Caco-2 (cell line): Measurements from ENCODE around the gene RSL1D1. TPM values are rescaled to one million over a fixed set of nuclear protein-coding genes. Genes with fewer than 3 reads are reported as not detected.

Experiments used
- BruUV-seq: library from RNA; stranded (reverse); fragments of 400-500 nt; replicated peaks from 2 replicates; lab custom pipeline; 2021; lab: Mats Ljungman, UMichigan
- CTCF ChIA-PET: fragments of 300-600 bp; sonication (Branson Sonifier 250); formaldehyde crosslinking; loops from one replicate; lab custom pipeline; 2022; ENCODE audit warnings: antibody characterized with exemption; lab: Charles Lee
- POLR2A ChIA-PET: fragments of 300-600 bp; sonication (Branson Sonifier 250); formaldehyde crosslinking; loops from one replicate; lab custom pipeline; 2022; ENCODE audit warnings: antibody characterized with exemption; lab: Charles Lee
- DNase-seq, 2 experiments: peaks; one replicate each; pipeline versions ENCODE4 v3.0.0 to v3.0.0-alpha.2; 2020 to 2022
- H3K27me3 ChIP-seq: replicated peaks from 2 replicates; pipeline ENCODE4 v1.6.0; 2011; ENCODE audit warnings: low read length; ENCODE audit not compliant: control insufficient read depth, insufficient read depth
- H3K36me3 ChIP-seq: 2 replicates; pipeline ENCODE4 v1.5.1; 2011; ENCODE audit warnings: low read length; ENCODE audit not compliant: control insufficient read depth, insufficient read depth
- H3K4me1 ChIP-seq: fragments of 250-450 bp; sonication (Bioruptor Pico); 2 replicates; pipeline ENCODE4 v1.5.1; 2020; ENCODE audit warnings: mild to moderate bottlenecking
- H3K4me3 ChIP-seq: 2 replicates; pipeline ENCODE4 v1.5.1; 2011; ENCODE audit warnings: low read depth, mild to moderate bottlenecking, control low read depth, low read length
- H3K9me3 ChIP-seq: fragments of 250-450 bp; sonication (Bioruptor Pico); 2 replicates; pipeline ENCODE4 v1.5.1; 2020; ENCODE audit warnings: mild to moderate bottlenecking, moderate library complexity
- H3K27ac Mint-ChIP-seq: one replicate; pipeline ENCODE4 v1.8.0; 2022; ENCODE audit warnings: mixed read lengths; ENCODE audit not compliant: unreplicated experiment
- H3K27me3 Mint-ChIP-seq: one replicate; pipeline ENCODE4 v1.8.0; 2022; ENCODE audit warnings: mixed read lengths; ENCODE audit not compliant: insufficient read depth, unreplicated experiment
- H3K36me3 Mint-ChIP-seq: one replicate; pipeline ENCODE4 v1.8.0; 2022; ENCODE audit warnings: mild to moderate bottlenecking, mixed read lengths; ENCODE audit not compliant: insufficient read depth, unreplicated experiment
- H3K4me1 Mint-ChIP-seq: one replicate; pipeline ENCODE4 v1.8.0; 2022; ENCODE audit warnings: low read depth, mixed read lengths; ENCODE audit not compliant: unreplicated experiment
- H3K4me3 Mint-ChIP-seq: one replicate; pipeline ENCODE4 v1.8.0; 2022; ENCODE audit warnings: mild to moderate bottlenecking, moderate library complexity, mixed read lengths; ENCODE audit not compliant: unreplicated experiment
- H3K9me3 Mint-ChIP-seq: one replicate; pipeline ENCODE4 v1.8.0; 2022; ENCODE audit warnings: mixed read lengths; ENCODE audit not compliant: unreplicated experiment
- intact Hi-C: fragments of 100-400 bp; cut with micrococcal nuclease; formaldehyde crosslinking; loops from one replicate; pipeline ENCODE4 v1.10.0; 2022; ENCODE audit not compliant: unreplicated experiment
- total RNA-seq: library from RNA; stranded (reverse); gene quantifications from 2 replicates; pipeline ENCODE4 v1.2.3, GENCODE V29; 2022
- TF ChIP-seq, protein P1 (sequence below), 2 experiments: fragments of 200-600 bp in 1 of 2; IDR thresholded peaks; 1 replicate in 1 of 2; 2 replicates in 1 of 2; pipeline versions ENCODE4 v1.5.1 to v1.8.0; 2011 to 2022; ENCODE audit warnings: antibody characterized with exemption in 1 of 2, control low read depth in 1 of 2, inconsistent platforms in 1 of 2, low read depth in 1 of 2, low read length in 1 of 2, mild to moderate bottlenecking in 1 of 2, moderate library complexity in 1 of 2; ENCODE audit not compliant: insufficient read depth in 1 of 2, severe bottlenecking in 1 of 2, unreplicated experiment in 1 of 2

RSL1D1 gene
- total RNA-seq, 1 experiment from 2014 or later: 227 TPM

DNA sequence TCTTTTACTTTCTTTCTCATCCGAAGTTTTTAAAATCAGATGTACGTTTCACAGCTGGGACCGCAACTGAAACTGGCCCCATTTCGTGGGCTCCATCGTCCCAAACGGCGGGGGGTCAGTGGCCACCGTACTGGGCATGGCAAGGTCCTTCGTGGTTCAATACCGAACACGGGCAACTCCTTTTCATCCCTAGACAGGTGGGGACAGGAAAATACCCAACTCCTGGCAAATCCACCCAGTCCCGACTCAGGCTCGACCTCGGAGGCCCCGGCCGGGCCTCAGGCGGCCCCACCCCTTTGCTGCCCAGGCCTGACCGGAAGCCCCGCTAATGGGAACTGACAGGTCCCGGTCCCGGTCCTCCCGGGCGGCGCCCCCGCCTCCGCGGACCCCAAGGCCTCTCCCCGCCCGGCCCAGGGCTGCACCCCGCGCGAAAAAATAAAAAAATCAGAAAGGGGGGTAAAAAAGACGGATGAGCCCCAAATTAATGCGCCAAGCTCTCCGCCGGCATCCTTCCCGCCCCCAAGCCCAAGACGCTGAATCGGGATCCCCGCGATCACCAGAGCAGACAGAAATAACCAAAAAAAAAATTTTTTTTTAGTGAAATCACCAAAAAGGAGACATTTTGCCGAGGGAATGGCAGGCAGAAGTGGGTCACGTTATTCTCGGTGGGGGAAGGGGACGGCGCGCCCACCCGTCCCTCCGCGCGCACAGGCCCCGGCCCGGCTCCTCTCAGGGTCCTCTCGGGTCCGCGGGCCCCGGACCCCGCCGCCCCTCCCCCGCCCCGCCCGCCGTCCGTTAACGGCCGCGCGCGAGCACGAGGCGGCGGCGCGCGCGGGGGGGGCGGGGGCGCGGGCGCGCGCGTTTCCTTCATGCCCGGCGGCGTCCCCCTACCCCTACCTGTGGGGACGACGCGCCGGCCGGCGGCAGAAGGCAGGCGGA, 54.8 kb downstream of the RSL1D1 start:
- ChIA-PET CTCF (interaction anchor here (0.7 to 1.4 kb wide), 3 partner anchors 92 to 160 kb away, joined by 3 to 8 read pairs (median 3); no protein-coding TSS in a partner anchor), POLR2A (interaction anchor here (0.6 to 2.3 kb wide), 6 partner anchors 10 to 737 kb away, joined by 3 to 34 read pairs (median 4); partner anchors contain the start of gene TXNDC11)
- peaks cover 1% of the 10 kb centered on the region; the same call in 1 of the 2 replicates for H3K36me3 ChIP-seq
- intact Hi-C loops: loop anchor here (2.0 to 5.0 kb wide), 2 partner anchors 54 kb away; partner anchors contain the start of genes RSL1D1 and TXNDC11
- Mint-ChIP-seq H3K27ac (no peak overlapping the region), H3K27me3 (no peaks in the 10 kb centered on the region), H3K36me3 (peaks cover 35% of the 10 kb centered on the region), H3K4me3 (peak overlapping the region; percentile 96), H3K4me1 (peaks cover 20% of the 10 kb centered on the region), H3K9me3 (no peaks in the 10 kb centered on the region)
- no peaks in the 10 kb centered on the region for H3K27me3 ChIP-seq
- peak; percentile 44 to 55 for DNase-seq
- TF ChIP-seq, protein P1, sequence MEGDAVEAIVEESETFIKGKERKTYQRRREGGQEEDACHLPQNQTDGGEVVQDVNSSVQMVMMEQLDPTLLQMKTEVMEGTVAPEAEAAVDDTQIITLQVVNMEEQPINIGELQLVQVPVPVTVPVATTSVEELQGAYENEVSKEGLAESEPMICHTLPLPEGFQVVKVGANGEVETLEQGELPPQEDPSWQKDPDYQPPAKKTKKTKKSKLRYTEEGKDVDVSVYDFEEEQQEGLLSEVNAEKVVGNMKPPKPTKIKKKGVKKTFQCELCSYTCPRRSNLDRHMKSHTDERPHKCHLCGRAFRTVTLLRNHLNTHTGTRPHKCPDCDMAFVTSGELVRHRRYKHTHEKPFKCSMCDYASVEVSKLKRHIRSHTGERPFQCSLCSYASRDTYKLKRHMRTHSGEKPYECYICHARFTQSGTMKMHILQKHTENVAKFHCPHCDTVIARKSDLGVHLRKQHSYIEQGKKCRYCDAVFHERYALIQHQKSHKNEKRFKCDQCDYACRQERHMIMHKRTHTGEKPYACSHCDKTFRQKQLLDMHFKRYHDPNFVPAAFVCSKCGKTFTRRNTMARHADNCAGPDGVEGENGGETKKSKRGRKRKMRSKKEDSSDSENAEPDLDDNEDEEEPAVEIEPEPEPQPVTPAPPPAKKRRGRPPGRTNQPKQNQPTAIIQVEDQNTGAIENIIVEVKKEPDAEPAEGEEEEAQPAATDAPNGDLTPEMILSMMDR (IDR thresholded peaks at IDR 0.05; ENCODE audit: insufficient read depth in 1 of 2, low read depth in 1 of 2, low read length in 1 of 2, severe bottlenecking in 1 of 2, unreplicated experiment in 1 of 2): no peak
- H3K4me3 ChIP-seq: peak overlapping the region; percentile 93
- no TSS peak for BruUV-seq
- peaks cover 23% of the 10 kb centered on the region for H3K4me1 ChIP-seq
- H3K9me3 ChIP-seq: no peaks in the 10 kb centered on the region

DNA sequence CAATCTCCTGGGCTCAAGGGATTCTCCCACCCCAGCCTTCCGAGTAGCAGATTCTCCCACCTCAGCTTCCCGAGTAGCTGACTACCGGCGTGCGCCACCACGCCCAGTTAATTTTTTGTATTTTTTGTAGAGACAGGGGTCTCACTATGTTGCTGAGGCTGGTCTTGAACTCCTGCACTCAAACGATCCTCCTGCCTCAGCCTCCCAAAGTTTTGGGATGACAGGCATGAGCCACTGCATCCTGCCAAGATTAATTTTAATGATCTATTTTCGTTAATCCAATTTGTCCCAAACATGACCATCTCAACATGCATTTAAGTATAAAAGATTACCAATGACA, 55.5 kb downstream of the RSL1D1 start:
- peak overlapping the region; percentile 96 for H3K4me3 Mint-ChIP-seq
- TSS peak; percentile 36 for BruUV-seq
- POLR2A ChIA-PET: interaction anchor here (2.3 kb wide), 1 partner anchor 53 kb away, joined by 34 read pairs; the partner anchor contains the start of gene TXNDC11
- CTCF ChIA-PET: no interaction called here
- TF ChIP-seq, protein P1 (IDR thresholded peaks at IDR 0.05; ENCODE audit: insufficient read depth in 1 of 2, low read depth in 1 of 2, low read length in 1 of 2, severe bottlenecking in 1 of 2, unreplicated experiment in 1 of 2): no peak
- no peak for DNase-seq
- H3K9me3 Mint-ChIP-seq: no peaks in the 10 kb centered on the region
- no peaks in the 10 kb centered on the region for H3K27me3 Mint-ChIP-seq
- peaks cover 26% of the 10 kb centered on the region for H3K4me1 Mint-ChIP-seq
- intact Hi-C loops: loop anchor here (2.0 to 5.0 kb wide), 2 partner anchors 54 to 55 kb away; partner anchors contain the start of genes RSL1D1 and TXNDC11
- H3K27ac Mint-ChIP-seq: no peak overlapping the region
- Histone ChIP-seq H3K4me3 (peak overlapping the region; percentile 93), H3K27me3 (no peaks in the 10 kb centered on the region), H3K9me3 (no peaks in the 10 kb centered on the region), H3K4me1 (peaks cover 23% of the 10 kb centered on the region), H3K36me3 (peaks cover 1% of the 10 kb centered on the region; the same call in 1 of the 2 replicates)
- peaks cover 39% of the 10 kb centered on the region for H3K36me3 Mint-ChIP-seq
